GM19035 (cell line): ENCODE results near the gene RC3H2.
"Not testable (repeated sequence)": the region's sequence is repeated elsewhere in the genome, so short reads cannot be mapped to it uniquely, and the experiment has no call there.

Experiments used
- ATAC-seq: cut with Tn5 transposase; IDR thresholded peaks from one replicate; pipeline ENCODE4 v1.9.1; 2021; ENCODE audit not compliant: unreplicated experiment

RC3H2 gene

DNA sequence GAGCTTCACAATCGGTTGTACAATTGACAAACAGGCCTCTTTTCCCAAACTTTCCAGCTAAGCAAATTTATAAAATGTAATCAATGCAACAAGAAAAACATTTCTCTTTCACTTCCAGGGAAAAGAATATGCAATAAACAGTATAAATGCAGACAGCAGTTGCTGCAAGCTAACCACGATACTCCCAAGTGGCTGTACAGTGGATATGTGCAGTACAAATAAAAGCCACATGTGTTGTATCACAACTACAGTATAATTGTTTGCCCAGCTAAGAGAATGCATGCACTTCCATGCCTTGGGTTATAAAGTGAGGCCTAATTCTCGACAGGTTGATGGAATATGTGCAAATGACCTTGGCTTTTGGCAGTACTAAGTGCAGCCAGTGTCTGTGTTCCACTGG is 60.0 kb downstream of the RC3H2 start:
- ATAC-seq: no peak

DNA sequence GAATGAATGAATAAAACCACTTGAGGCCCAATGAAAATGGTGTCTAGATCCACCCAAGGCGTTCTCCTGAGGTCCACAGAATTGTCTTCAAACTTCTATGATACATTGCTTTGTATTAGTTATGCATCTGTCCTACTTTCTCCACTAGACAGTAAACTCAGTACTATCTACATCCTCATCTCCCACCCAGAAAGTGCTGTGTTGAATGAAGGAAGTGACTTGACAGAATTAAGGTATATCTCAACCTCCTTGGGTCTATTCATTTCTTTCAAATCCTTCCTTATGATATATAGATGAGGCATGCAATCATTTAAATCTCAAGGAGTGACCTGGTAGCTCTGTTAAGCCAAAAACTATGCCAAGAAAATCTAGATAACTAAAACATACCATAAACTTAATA is 61.0 kb downstream of the RC3H2 start:
- no peak for ATAC-seq

DNA sequence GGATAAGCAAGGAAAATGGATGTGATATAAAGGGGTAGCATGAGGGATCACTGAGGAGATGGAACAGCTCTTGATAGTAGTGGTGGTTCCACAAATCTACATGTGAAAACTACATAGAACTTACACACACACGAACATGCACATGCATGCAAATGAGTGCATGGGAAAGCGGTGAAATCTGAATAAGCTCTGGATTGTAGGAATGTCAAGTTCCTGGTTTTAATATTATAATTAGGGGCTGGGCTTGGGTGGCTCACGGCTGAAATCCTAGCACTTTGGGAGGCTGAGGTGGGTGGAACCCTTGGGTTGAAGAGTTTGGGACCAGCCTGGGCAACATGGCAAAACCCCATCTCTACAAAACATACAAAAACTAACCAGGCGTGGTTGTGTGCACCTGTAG is 63.7 kb downstream of the RC3H2 start:
- no peak for ATAC-seq

DNA sequence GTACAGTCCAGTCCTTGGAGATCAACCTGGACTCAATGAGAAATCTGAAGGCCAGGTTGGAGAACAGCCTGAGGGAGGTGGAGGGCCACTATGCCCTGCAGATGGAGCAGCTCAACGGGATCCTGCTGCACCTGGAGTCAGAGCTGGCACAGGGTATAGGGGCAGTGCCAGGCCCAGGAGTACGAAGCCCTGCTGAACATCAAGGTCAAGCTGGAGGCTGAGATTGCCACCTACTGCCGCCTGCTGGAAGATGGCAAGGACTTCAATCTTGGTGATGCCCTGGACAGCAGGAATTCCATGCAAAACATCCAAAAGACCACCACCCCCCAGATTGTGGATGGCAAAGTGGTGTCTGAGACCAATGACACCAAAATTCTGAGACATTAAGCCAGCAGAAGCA is 66.7 kb downstream of the RC3H2 start:
- not testable (repeated sequence) for ATAC-seq

DNA sequence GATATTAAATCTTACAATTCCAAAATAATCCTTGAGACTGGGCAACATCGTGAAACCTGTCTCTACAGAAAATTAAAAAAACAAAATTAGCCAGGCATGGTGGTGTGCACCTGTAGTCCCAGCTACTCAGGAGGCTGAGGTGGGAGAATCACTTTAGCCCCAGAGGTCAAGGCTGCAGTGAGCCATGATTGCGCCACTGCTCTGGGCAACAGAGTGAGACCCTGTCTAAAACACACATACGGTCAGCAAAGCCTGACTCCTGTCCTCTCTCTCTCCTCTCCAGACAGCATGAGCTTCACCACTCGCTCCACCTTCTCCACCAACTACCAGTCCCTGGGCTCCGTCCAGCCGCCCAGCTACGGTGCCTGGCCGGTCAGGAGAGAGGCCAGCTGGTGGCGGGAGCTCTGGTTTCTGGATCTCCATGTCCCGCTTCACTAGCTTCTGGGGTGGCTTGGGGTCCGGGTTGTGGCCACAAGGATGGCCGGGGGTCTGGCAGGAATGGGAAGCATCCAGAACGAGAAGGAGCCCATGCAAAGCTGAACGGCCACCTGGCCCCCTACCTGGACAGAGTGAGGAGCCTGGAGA is 67.8 kb downstream of the RC3H2 start:
- no peak for ATAC-seq

DNA sequence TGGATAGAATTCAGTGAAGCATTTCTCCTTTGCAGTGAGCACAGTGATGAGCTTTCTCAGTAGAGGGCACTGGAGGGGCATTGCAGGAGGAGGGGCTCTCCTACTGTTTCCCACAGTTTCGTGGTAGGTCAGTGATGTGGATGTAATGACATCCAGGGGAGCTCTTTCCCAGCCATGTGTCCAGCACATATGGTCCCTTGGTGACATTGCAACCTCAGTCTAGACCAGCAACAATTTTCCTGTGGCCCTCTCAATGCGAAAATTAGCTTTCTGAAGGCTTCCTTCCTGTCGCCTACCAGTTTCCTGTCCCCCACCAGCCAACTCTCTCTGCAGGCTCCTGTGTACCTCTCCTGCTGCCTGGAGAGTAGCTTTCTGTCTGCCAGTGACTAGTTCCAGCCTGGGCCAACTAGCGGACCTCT is 69.8 kb downstream of the RC3H2 start:
- no peak for ATAC-seq

DNA sequence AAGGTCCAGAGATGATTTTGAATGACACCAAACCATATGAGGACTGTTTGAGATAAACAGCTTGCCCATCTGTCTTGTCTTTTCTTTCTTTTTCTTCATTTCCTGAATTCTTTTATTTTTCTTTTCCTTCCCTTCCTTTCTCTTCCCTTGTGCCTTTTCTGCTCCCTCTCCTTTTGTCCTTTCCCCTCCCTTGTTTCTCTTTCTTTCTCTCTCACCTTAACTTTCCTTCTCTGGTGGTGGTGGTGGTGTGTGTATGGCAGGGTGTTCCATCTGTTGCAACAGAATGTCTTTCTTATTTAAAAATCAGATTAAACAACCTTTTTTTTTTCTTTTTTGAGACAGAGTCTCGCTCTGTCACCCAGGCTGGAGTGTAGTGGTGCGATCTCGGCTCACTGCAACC is 73.0 kb downstream of the RC3H2 start:
- no peak for ATAC-seq

DNA sequence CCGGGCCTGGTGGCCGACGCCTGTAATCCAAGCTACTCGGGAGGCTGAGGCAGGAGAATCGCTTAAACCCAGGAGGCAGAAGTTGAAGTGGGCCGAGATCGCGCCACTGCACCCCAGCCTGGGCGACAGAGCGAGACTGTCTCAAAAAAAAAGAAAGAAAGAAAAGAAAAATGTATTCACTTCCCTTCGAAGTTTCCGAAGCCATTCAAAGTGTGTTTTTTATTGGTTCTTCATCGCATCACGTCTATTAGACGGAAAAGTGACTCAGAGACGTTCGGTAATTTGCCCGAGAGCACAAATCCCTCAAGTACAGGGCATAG is 76.2 kb downstream of the RC3H2 start:
- ATAC-seq: not testable (repeated sequence)

DNA sequence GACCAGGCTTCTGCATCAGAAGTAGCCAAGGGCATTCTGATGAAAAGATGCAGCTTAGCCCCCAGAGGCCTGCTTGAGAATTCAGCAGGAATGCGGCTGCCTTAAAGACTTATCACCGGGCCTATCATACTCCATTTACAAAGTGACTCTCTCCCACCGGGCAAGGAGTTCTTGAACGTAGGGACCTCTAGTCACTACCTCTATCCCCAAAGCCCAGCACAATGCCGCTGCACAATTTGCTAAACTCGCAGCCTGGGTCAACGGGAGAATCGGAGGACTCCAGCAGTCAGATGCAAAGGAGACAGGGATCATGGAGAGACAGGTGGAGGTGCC is 77.4 kb downstream of the RC3H2 start:
- peak; percentile 18 for ATAC-seq

DNA sequence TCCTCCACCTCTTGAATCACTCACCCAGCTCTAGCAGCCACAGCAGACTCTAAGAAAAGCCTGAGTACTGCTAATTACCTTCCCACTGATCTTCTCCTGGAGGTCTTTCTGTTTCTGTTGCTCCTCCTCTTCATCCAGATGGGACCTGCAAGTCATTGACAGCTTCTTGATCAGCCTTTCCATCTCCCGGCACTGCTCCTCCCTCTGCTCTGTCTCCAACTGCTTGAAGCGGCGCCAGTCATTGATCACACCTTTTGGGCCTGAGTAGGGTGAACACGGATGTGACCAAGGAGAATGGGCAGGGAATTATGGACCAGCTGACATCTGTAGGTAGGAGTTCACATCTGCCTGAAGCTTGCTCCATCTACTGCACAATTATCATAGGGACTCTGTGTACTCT is 82.2 kb downstream of the RC3H2 start:
- ATAC-seq: no peak

DNA sequence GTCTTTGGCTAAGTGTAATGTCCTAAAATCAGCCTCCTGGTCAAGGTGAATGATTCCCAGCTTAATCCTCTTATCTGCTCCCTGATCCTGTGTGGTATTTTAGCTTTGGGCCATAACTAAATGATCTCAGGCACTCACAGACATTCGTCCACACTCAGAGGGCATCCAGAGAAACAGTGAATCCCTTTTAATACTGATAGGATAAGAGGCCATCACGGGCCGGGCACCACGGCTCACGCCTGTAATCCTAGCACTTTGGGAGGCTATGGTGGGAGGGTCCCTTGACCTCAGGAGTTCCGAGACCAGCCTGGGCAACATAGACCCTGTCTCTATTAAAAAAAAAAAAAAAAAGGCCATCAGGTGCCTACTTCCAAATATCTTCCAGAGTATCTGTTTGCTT is 83.1 kb downstream of the RC3H2 start:
- no peak for ATAC-seq

DNA sequence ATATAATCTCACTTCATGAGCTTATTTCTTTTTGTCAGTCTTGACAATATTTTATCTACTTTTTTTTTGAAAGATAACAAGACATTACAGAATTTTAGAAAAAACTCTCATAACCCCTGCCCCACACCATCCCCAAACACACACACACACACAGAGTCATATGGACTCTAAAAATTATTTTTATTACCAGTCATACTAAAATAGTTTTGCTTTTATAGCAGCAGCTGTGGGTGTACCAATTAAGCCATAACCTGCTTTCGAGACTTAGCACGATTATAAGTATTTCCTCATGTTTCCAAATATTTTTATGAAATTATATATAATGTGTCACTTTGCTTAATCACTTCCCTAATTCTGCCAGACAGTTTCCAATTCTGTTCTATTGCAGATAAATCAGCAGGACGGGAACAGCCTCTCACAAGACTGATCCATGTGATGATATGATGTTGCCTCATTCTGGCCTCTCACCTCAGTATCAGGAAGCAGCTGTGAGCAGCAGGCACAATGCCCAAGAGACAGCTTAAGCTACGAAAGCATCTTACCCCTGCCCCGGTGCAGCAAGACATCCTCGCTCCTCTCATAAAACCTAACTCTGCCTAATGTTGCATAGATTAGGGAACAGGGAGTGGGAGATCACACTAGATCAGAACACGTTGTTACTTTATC is 83.7 kb downstream of the RC3H2 start:
- ATAC-seq: no peak

DNA sequence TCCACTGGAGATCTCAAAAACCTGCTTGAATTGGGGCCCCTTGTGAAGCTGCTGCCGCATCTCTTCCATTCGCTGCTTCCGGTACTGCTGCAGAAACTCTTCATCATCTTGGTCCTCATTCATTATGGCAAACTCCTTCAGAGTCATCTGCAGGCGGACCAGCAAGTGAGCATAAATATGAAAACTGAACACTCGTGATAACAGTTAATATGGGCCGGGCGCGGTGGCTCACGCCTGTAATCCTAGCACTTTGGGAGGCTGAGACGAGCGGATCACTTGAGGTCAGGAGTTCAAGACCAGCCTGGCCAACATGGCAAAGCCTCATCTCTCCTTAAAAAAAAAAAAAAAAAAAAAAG is 84.7 kb downstream of the RC3H2 start:
- ATAC-seq: no peak

DNA sequence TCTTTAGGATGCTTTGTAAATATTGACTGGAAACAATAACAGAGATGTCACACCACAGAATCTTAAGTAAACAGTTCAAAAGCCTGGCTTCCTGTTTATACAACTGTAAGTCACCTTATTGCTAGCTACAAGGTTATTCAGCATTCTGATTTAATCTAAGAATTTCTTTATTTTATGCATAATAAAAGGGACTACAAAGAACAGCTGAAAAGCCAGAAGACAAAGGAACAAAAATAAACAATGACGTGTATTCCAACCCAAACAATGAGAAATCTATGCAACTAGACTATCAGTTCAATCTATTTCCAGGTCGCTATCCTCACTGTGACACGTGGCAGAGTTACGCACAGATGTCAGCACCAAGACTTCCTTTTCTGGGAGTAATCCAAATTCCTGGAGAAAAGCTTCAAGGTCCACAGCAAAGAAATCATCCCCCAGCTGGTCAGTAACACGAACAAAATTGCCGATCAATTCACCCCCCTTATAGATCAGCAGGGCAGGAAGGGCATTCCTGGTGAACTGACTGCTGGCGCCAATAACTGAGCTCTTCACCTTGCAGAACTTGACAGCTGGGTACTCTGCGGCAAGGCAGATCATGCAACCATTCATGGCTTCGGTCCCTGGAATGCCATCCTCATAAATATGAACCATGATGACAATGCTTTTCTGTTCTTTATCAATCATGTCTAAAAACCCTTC is 85.2 kb downstream of the RC3H2 start:
- ATAC-seq: no peak

DNA sequence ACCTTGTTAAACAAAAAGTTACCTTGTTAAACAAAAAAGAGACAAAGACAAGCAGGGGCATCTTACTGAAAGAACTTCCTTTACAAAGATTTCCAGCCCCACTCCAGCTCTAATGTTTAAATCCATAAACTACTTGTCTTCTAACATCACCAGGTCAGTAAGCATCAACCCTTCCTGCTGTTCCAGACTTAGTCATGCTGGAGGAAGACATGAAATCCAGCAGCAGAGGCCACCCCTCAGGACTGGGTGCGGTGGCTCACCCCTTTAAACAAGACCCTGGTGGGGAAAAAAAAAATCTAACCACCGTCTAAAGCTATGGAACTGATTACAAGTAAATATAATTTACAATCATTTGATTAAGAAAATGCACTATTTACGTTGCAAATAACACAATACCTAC is 85.8 kb downstream of the RC3H2 start:
- no peak for ATAC-seq

DNA sequence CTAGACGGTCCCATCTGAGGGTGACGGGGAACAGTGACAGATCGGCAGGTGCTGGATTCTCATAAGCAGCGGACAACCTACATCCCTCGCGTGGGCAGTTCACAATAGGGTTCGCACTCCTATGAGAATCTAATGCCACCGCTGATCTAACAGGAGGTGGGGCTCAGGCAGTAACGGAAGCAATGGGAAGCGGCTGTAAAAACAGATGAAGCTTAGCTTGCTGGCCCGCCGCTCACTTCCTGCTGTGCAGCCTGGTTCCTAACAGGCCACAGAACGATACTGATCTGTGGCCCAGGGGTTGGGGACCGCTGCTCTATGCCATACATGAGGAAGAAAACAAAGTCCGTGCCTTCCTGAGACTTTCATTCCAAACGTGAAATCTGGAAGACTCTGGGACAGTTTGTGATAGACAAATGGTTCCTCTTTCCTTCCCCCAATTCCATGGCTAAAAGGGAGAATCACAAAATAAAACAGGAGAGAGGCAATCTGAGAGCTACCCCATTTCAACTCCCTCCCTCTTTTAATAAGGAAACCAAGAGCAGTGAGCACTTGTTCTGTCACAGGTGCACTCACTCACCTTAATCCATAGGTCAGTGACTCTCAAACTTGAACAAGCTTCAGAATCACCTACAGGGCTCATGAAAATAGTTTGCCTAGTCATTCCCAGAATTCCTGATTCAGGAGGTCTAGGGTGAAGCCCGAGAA is 88.8 kb downstream of the RC3H2 start:
- ATAC-seq: no peak

DNA sequence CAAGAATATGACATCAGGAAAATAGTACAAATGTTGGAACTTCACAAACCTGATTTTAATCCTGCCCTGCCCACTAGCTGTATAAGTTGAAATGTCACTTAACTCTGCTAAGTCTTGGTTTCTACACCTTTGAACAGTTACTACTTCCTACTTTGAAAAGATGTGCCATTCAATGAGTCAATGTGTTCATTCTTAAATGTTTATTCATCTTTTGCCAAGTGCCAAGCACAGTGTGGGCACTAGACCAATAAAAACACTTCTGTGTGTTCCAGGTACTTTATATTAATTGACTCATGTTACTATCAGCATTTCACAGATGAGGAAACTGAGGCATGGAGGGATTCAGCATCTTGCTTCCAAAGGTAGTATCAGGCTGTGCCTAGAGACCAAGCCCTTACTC is 89.6 kb downstream of the RC3H2 start:
- ATAC-seq: no peak

DNA sequence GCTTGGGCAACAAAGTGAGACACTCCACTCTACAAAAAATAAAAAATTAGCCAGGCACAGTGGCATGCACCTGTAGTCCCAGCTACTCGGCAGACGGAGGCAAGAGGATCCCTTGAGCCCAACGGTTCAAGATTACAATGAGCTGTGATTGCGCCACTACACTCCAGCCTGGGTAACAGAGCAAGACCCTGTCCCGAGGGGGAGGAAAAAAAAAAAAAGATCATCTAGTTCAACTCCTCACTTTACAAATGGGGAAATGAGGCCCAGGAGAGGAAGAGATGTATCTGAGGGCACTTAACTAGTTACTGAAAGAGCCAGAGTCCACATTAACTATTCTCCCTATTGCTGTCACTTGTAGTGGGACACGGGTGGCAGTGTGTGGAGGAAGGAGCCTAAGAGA is 90.6 kb downstream of the RC3H2 start:
- no peak for ATAC-seq

DNA sequence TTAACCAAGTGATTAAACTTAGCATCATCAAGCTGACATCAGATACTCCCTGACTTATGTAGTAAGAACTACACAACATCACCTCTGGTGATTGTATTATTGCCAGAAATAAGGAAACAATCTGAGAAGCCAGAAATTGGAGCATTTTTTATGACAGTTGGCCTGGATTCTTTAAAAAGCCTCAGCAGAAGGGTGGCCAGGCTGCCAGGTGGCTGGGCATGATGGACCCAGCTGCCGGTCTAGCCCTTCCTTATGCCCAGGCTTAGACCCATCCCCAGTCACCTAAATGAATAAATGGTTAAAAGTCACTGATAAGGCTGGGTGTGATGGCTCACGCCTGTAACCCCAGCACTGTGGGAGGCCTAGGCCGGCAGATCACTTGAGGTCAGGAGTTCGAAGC is 92.4 kb downstream of the RC3H2 start:
- ATAC-seq: no peak

DNA sequence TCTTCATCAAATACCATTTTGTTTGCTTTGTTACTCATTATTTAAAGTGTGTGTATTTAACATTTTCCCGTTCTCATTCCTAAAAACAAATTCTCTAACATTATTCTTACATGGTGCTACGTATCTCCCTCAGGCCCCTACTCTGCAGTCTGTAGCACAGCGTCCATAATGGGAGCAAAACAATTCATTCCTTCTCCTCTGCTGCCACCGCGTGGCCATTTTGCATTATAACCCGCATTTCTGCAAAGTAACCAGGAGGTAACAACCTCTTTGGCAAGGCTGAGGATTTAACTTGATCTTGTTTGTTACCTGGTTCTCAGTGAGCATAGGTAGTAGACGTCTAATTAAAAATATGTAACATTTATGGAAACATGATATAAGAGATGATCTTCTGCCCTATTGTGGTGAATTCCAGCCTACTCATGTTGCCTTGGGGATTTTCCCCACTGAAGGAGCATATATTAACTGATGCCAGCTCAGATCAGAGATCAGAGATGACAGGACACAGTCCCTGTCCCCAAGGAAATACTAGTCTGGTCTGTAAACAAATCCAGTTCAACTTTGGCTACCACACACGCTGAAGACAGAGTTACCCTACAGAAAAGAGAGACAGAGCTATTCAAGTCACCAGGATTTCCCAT is 94.7 kb downstream of the RC3H2 start:
- peak; percentile 92 for ATAC-seq

DNA sequence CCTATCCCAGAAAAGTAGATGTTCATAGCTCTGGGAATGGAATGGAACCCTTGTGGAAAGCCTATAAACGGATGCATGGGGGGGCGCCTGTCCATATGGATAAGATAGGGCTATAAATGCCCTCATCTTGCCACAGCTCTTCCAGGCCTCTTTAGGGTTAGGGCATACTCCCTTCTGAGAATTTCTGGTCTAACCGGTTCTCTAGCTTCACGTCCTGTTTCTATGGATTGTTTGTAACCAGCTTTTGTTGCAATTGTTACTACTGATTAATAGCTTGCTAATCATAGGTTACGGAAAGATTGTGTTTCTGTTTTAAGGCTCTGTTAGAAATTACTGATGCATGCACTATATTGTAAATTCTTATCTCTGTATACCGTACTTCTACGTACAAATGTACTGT is 95.9 kb downstream of the RC3H2 start:
- not testable (repeated sequence) for ATAC-seq

DNA sequence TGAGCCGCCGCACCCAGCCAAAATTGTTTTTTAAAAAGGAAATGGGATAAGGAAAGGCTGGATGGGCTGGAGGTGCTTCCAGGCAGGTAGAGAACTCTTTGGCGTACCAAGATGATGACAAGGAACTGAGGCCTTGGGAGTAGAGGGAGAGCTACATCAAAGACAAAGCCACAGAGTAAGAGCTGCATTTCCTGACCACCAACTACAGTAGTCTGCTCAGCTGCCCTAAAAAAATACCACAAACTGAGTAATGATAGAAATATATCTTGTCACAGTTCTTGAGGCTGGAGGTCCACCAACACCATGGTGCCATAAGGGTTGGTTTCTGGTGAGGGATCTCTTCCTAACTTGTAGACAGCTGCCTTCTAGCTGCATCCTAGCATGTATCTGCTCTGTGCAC is 97.0 kb downstream of the RC3H2 start:
- no peak for ATAC-seq
